Karpas-422 (cell line): Measurements from ENCODE around the gene ACSL6. TPM values are rescaled to one million over a fixed set of nuclear protein-coding genes. Genes with fewer than 3 reads are reported as not detected.

Experiments
- DNase-seq: peaks from one replicate; pipeline ENCODE4 v3.0.0-alpha.2; 2015
- H2AFZ ChIP-seq: fragments of 200-600 bp; sonication (generic); 2 replicates; pipeline ENCODE4 v1.6.1; 2014; ENCODE audit warnings: antibody characterized with exemption, low read length, mixed read lengths
- H3K27ac ChIP-seq: fragments of 200-600 bp; sonication (generic); 2 replicates; pipeline ENCODE4 v1.5.1; 2014; ENCODE audit warnings: mild to moderate bottlenecking, low read length, moderate library complexity
- H3K27me3 ChIP-seq: fragments of 200-600 bp; sonication (generic); 2 replicates; pipeline ENCODE4 v1.6.1; 2014; ENCODE audit warnings: low read length, mixed read lengths
- H3K36me3 ChIP-seq: fragments of 200-600 bp; sonication (generic); 2 replicates; pipeline ENCODE4 v1.6.1; 2014; ENCODE audit warnings: low read length, mixed read lengths; ENCODE audit not compliant: insufficient read depth
- H3K4me1 ChIP-seq: fragments of 200-600 bp; sonication (generic); 2 replicates; pipeline ENCODE4 v1.6.1; 2014; ENCODE audit warnings: mild to moderate bottlenecking, low read length, mixed read lengths
- H3K4me2 ChIP-seq: fragments of 200-600 bp; sonication (generic); 2 replicates; pipeline ENCODE4 v1.6.1; 2014; ENCODE audit warnings: low read length, low read depth, mild to moderate bottlenecking; ENCODE audit not compliant: poor library complexity, severe bottlenecking
- H3K4me3 ChIP-seq: fragments of 200-600 bp; sonication (generic); 2 replicates; pipeline ENCODE4 v1.5.1; 2014; ENCODE audit warnings: mild to moderate bottlenecking, antibody characterized with exemption, low read length, mixed read lengths
- H3K79me2 ChIP-seq: fragments of 200-600 bp; sonication (generic); 2 replicates; pipeline ENCODE4 v1.6.1; 2014; ENCODE audit warnings: mild to moderate bottlenecking, low read length, mixed read lengths
- H3K9ac ChIP-seq: fragments of 200-600 bp; sonication (generic); 2 replicates; pipeline ENCODE4 v1.6.0; 2014; ENCODE audit warnings: low read length
- H3K9me2 ChIP-seq: fragments of 200-600 bp; sonication (generic), shearing (Covaris generic); replicated peaks from 2 replicates; pipeline ENCODE4 v1.6.0; 2014; ENCODE audit warnings: mild to moderate bottlenecking, low read length, moderate library complexity; ENCODE audit not compliant: insufficient read depth
- H3K9me3 ChIP-seq: fragments of 300-700, 200-600 bp; sonication (generic); 2 replicates; pipeline ENCODE4 v1.6.1; 2014; ENCODE audit warnings: low read length, mixed read lengths
- H4K20me1 ChIP-seq: fragments of 200-600 bp; sonication (generic); 2 replicates; pipeline ENCODE4 v1.6.1; 2014; ENCODE audit warnings: mild to moderate bottlenecking, antibody characterized with exemption, low read length, low read depth; ENCODE audit not compliant: insufficient read depth
- total RNA-seq: library from RNA; depleted of rRNA; stranded (reverse); fragments of >200 nt; shearing (Covaris generic); gene quantifications from 2 replicates; pipeline ENCODE4 v1.2.3, GENCODE V29; 2014; ENCODE audit warnings: low replicate concordance; rRNA removed

ACSL6 gene, protein sequence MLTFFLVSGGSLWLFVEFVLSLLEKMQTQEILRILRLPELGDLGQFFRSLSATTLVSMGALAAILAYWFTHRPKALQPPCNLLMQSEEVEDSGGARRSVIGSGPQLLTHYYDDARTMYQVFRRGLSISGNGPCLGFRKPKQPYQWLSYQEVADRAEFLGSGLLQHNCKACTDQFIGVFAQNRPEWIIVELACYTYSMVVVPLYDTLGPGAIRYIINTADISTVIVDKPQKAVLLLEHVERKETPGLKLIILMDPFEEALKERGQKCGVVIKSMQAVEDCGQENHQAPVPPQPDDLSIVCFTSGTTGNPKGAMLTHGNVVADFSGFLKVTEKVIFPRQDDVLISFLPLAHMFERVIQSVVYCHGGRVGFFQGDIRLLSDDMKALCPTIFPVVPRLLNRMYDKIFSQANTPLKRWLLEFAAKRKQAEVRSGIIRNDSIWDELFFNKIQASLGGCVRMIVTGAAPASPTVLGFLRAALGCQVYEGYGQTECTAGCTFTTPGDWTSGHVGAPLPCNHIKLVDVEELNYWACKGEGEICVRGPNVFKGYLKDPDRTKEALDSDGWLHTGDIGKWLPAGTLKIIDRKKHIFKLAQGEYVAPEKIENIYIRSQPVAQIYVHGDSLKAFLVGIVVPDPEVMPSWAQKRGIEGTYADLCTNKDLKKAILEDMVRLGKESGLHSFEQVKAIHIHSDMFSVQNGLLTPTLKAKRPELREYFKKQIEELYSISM
- not detected in 2 replicates for total RNA-seq

DNA sequence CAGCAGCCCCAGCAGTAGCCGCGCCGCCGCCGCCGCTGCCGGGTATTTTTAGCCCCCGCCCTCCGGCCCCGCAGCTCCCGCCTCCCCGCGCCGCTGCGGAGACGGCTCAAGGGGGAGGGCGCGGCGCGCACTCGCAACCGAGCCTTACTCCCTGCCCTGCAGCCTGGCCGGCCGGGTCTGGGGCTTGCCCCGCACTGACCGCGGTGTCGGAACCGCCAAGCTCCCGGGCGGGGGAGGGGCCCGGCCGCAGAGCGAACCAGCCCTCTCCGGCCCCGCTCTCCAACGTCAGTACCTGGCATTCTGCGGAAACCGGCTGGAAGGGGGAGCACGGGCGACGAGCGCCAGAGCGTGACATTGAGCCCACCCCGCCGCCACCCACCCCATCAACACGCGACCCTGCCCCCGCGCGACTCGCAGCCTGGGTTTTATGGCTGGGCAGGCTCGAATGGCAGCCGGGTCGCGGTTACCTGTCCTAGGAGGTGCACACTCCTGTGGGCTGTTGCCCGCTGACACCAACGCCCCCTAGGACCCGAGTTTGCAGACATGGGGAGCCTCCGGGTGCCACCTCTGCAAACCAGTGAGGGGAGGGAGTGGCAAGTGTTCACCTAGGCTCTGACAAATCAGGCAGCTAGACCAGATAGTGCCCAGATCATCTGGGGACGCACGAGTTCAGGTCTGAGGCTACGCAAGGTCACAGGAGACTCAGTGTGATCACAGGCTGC is at the start of gene ACSL6:
ACSL6 (minus strand) TSS at position 37 of the 722 bp plus-strand sequence. CDS start 105 bp downstream, outside the sequence.
- Histone ChIP-seq H4K20me1 (0 out of 2 replicates have a peak, but pooled peaks cover 3% of the 10 kb centered on the region), H3K4me2 (no peak within 1 kb of the TSS), H3K27ac (no peak within 1 kb of the TSS), H3K4me3 (no peak within 1 kb of the TSS), H3K9me2 (no peaks in the 10 kb centered on the region), H3K36me3 (no peaks in the 10 kb centered on the region), H3K9ac (no peak within 1 kb of the TSS), H3K4me1 (no peaks in the 10 kb centered on the region), H2AFZ (no peak within 1 kb of the TSS), H3K79me2 (no peaks in the 10 kb centered on the region), H3K9me3 (no peaks in the 10 kb centered on the region), H3K27me3 (no peaks in the 10 kb centered on the region; the same call in 1 of the 2 replicates)
- no peak for DNase-seq

DNA sequence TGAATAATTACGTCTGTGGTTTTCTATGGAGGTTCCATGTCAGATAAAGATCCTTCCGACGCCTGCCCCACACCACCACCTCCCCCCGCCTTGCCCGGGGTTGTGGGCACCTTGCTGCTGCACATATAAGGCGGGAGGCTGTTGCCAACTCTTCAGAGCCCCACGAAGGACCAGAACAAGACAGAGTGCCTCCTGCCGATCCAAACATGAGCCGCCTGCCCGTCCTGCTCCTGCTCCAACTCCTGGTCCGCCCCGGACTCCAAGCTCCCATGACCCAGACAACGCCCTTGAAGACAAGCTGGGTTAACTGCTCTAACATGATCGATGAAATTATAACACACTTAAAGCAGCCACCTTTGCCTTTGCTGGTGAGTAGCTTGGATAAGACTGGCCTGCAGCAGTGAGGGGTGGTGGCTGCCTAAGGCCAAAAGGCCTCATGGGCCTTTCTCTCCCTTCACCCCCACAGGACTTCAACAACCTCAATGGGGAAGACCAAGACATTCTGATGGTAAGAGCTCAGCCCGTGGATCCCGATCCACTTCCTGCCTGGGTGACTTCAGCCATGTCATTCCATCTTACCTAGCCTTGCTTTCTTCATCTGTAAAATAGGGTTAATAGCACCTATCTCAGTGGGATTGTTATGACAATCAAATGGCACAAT is 49.2 kb upstream of the ACSL6 start, which contains the start of gene IL3:
IL3 (plus strand) TSS at position 155 of the 661 bp plus-strand sequence; CDS start at position 207, 52 bp downstream.
- no peak within 1 kb of the TSS for H2AFZ ChIP-seq
- no peaks in the 10 kb centered on the region for H3K27me3 ChIP-seq
- H4K20me1 ChIP-seq = no peaks in the 10 kb centered on the region; the same call in none of the 2 replicates
- no peaks in the 10 kb centered on the region for H3K79me2 ChIP-seq
- H3K4me2 ChIP-seq = no peak within 1 kb of the TSS
- H3K27ac ChIP-seq = no peak within 1 kb of the TSS
- no peaks in the 10 kb centered on the region for H3K9me3 ChIP-seq
- no peak within 1 kb of the TSS for H3K9ac ChIP-seq
- no peaks in the 10 kb centered on the region for H3K9me2 ChIP-seq
- H3K4me1 ChIP-seq = no peaks in the 10 kb centered on the region
- no peaks in the 10 kb centered on the region for H3K36me3 ChIP-seq
- DNase-seq = no peak
- no peak within 1 kb of the TSS for H3K4me3 ChIP-seq

DNA sequence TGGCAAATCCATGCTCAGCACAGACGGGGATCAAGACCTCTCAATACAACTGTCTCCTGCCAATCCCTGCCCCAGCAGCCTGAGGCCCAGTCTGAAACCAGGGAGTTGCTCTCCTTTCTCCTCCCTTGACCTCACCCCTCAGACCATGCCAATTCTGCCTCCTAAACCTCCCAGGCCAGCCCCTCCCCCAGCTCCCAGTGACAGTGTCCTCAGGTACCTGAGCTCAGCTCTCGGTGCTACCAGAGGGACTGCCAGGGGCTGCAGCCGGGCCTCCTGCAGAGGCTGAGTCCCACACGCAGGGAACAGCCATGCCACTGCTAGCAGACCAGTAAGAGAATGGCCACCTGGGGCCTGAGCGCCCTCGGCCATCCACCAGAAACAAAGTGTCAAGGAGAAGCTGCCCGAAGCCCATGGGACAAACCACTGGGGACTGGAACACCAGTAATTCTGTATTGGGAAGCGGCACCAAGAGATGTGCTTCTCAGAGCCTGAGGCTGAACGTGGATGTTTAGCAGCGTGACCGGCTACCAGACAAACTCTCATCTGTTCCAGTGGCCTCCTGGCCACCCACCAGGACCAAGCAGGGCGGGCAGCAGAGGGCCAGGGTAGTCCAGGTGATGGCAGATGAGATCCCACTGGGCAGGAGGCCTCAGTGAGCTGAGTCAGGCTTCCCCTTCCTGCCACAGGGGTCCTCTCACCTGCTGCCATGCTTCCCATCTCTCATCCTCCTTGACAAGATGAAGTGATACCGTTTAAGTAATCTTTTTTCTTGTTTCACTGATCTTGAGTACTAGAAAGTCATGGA is 48.4 kb upstream of the ACSL6 start:
- Histone ChIP-seq H3K36me3 (no peaks in the 10 kb centered on the region), H3K27ac (no peak overlapping the region), H3K4me1 (no peaks in the 10 kb centered on the region), H3K4me2 (no peak overlapping the region), H4K20me1 (no peaks in the 10 kb centered on the region; the same call in 1 of the 2 replicates), H3K79me2 (no peaks in the 10 kb centered on the region), H3K4me3 (no peak overlapping the region), H3K9me2 (no peaks in the 10 kb centered on the region), H3K9ac (no peak overlapping the region), H2AFZ (no peak overlapping the region), H3K9me3 (no peaks in the 10 kb centered on the region), H3K27me3 (no peaks in the 10 kb centered on the region)
- no peak for DNase-seq

DNA sequence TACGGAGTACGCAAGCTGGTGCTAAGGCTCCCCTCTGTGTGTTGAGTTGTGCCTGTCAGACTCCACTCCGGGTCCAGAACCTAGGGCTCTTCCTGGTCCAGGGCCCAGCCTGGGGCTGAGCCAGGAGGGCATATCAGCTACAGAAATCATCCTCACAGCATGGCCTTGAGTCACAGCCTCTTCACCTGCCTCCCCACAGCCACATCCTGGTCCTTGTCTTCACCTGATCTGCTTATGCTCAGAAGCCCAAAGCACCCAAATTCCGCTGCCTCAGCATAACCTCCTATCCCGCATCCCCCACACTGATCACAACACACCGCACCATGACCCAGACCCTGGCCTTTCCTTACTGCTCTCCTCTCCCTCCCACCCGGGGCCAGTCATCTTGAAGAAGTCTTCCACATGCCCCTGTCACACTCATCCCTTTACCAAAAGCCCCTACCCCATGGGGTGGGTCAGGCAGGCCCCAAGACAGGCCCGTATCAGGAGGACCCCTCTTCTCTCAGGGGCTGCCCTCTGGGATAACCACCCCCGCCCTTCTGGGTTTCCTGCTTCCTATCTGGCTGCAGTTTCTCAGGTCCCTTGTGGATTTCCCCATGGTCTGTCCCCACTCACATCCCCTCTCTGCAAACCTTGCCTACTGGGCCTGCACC is 47.7 kb upstream of the ACSL6 start:
- no peaks in the 10 kb centered on the region for H3K9me3 ChIP-seq
- no peaks in the 10 kb centered on the region for H3K79me2 ChIP-seq
- no peak overlapping the region for H3K9ac ChIP-seq
- H4K20me1 ChIP-seq = no peaks in the 10 kb centered on the region; the same call in 1 of the 2 replicates
- no peaks in the 10 kb centered on the region for H3K27me3 ChIP-seq
- H2AFZ ChIP-seq = no peak overlapping the region
- H3K9me2 ChIP-seq = no peaks in the 10 kb centered on the region
- H3K4me2 ChIP-seq = no peak overlapping the region
- H3K27ac ChIP-seq = no peak overlapping the region
- DNase-seq = no peak
- H3K4me3 ChIP-seq = no peak overlapping the region
- no peaks in the 10 kb centered on the region for H3K4me1 ChIP-seq
- no peaks in the 10 kb centered on the region for H3K36me3 ChIP-seq

DNA sequence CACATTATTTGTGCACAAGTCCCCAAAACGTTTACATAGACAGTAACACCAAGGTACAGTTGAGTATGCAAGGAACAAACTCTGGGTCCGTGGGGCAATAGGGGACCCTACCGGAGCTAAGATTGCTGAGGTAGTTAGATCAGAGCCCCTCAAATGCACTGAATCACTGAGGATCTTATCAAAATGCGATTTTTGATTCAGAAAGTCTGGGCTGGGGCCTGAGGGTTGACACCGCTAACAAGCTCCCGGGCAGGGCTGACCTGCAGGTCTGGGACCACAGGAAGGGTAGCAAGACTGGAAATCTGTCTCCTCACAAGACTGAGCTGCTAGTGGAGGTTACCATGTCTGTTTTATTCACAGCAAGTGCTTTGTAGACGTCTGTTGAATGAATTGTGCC is 47.2 kb upstream of the ACSL6 start:
- H3K4me1 ChIP-seq = no peaks in the 10 kb centered on the region
- no peak overlapping the region for H3K27ac ChIP-seq
- H3K79me2 ChIP-seq = no peaks in the 10 kb centered on the region
- H3K36me3 ChIP-seq = no peaks in the 10 kb centered on the region
- no peaks in the 10 kb centered on the region for H3K9me3 ChIP-seq
- H3K9me2 ChIP-seq = no peaks in the 10 kb centered on the region
- no peak for DNase-seq
- H2AFZ ChIP-seq = no peak overlapping the region
- H4K20me1 ChIP-seq = no peaks in the 10 kb centered on the region; the same call in 1 of the 2 replicates
- no peak overlapping the region for H3K4me2 ChIP-seq
- no peak overlapping the region for H3K4me3 ChIP-seq
- no peak overlapping the region for H3K9ac ChIP-seq
- no peaks in the 10 kb centered on the region for H3K27me3 ChIP-seq

DNA sequence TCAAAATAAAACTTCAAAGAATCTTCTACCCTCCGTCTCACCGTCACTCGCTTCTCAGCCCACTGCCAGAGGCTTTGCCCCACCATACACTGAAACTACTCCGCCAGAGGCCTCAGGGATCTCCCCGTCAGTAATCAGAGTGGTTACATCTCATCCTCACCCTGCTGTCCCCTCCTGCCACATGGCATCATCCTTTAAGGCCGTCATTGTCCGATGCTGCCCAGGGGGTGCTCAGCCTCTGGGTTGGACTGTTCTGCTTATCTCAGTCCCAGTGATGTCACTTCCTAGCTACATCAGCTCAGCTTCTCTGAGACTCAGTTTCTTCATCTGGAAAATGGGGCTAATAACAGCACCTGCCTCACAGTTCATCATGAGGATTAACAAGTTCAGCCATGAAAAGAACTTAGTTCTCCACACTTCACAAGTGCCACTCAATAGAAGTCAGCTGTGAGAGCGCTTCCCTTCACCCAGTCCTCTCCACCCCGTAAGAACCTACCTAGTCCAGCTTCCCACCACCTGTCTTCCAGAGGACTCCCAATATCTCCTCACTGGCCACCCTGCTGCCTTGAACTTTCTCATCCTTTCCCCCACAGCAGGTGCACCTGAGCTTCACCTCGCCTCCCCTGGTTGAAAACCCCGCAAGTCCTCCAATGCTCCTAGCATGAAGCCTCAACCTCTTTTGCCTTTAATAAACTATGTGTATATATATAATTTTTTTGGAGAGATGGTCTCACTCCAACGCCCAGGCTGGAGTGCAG is 46.2 kb upstream of the ACSL6 start:
- no peak overlapping the region for H3K4me2 ChIP-seq
- no peaks in the 10 kb centered on the region for H3K36me3 ChIP-seq
- no peaks in the 10 kb centered on the region for H4K20me1 ChIP-seq
- H3K9me3 ChIP-seq = no peaks in the 10 kb centered on the region
- no peak overlapping the region for H3K4me3 ChIP-seq
- no peaks in the 10 kb centered on the region for H3K27me3 ChIP-seq
- H3K9ac ChIP-seq = no peak overlapping the region
- H2AFZ ChIP-seq = no peak overlapping the region
- no peaks in the 10 kb centered on the region for H3K9me2 ChIP-seq
- no peak overlapping the region for H3K27ac ChIP-seq
- no peaks in the 10 kb centered on the region for H3K79me2 ChIP-seq
- no peak for DNase-seq
- no peaks in the 10 kb centered on the region for H3K4me1 ChIP-seq
